Measurements from ENCODE around the gene TRIM72. TPM values are rescaled to one million over a fixed set of nuclear protein-coding genes. Genes with fewer than 3 reads are reported as not detected.
A peak's percentile ranks its signal among the peaks of the same experiment; 100 is the strongest.

Gene TRIM72
- total RNA-seq, 5 donors from 2014 or later (not counting 1 experiment from before 2014, with no cell fraction given), result 0.03 to 0.09 (median 0.09) TPM; not detected in 2

GRCh38 chr16:31179747-31180459 is 34.0 kb upstream of the TRIM72 start, which contains the start of gene FUS:
TSS of gene FUS (plus strand) at chr16:31180139. CDS start at chr16:31180215, 76 bp downstream.
- Histone ChIP-seq H3K4me3 (ENCODE audit: control insufficient read depth in 1 of 2, extremely low read depth in 1 of 2, low read length in 1 of 2) (peak within 1 kb of the TSS; percentile 90 to 92), H3K4me1 (ENCODE audit: control insufficient read depth in 1 of 2, extremely low read depth in 1 of 2, insufficient read depth in 2 of 2, low read length in 2 of 2) (peaks cover 48 to 70% of the 10 kb centered on the region in 2 experiments), H3K27me3 (replicated peaks in 1 of 2; ENCODE audit: control insufficient read depth in 2 of 2, extremely low read depth in 1 of 2, insufficient read depth in 2 of 2, low read length in 1 of 2) (no peaks in the 10 kb centered on the region), H3K27ac (ENCODE audit: low read length) (peak within 1 kb of the TSS; percentile 89), H3K9me3 (no peaks in the 10 kb centered on the region), H3K36me3 (ENCODE audit: control insufficient read depth in 2 of 2, extremely low read depth in 1 of 2, insufficient read depth in 1 of 2, low read length in 1 of 2) (peaks cover 6 to 30% of the 10 kb centered on the region in 2 donors)
- ChIA-PET POLR2A (interaction anchor here (0.5 to 2.1 kb wide), 8 partner anchors 10 to 62 kb away, joined by 3 to 16 read pairs (median 6); partner anchors contain the start of genes KAT8 (in 1 of the 2) and PYCARD (in 1 of the 2)), CTCF (interaction anchor here (1.0 to 1.2 kb wide), 3 partner anchors 20 to 38 kb away, joined by 3 to 4 read pairs (median 4); no protein-coding TSS in a partner anchor)
- peaks cover 33% of the 10 kb centered on the region for H3K36me3 Mint-ChIP-seq
- peaks cover 58 to 70% (median 65%) of the 10 kb centered on the region in 3 donors for H3K4me1 Mint-ChIP-seq
- ATAC-seq (replicated peaks in 1 of 4) (peak; percentile 64 to 79 (median 69)), DNase-seq (peak; percentile 78 to 98 (median 89))
- under 1% methylated on average over 60 of the region's 69 CpGs for WGBS (ENCODE audit: insufficient coverage)
- H3K27ac Mint-ChIP-seq, result peak within 1 kb of the TSS; percentile 99
- peaks cover 0 to 2% of the 10 kb centered on the region in 2 donors for H3K27me3 Mint-ChIP-seq
- H3K4me3 Mint-ChIP-seq, result peak within 1 kb of the TSS; percentile 97 to 98 (median 98)
- no peaks in the 10 kb centered on the region for H3K9me3 Mint-ChIP-seq

- Histone ChIP-seq H3K4me3 (ENCODE audit: control insufficient read depth in 1 of 2, extremely low read depth in 1 of 2, low read length in 1 of 2) (peak overlapping the region; percentile 90 to 92), H3K27me3 (replicated peaks in 1 of 2; ENCODE audit: control insufficient read depth in 2 of 2, extremely low read depth in 1 of 2, insufficient read depth in 2 of 2, low read length in 1 of 2) (no peaks in the 10 kb centered on the region), H3K4me1 (ENCODE audit: control insufficient read depth in 1 of 2, extremely low read depth in 1 of 2, insufficient read depth in 2 of 2, low read length in 2 of 2) (peaks cover 61 to 80% of the 10 kb centered on the region in 2 experiments), H3K27ac (ENCODE audit: low read length) (peak overlapping the region; percentile 89), H3K36me3 (ENCODE audit: control insufficient read depth in 2 of 2, extremely low read depth in 1 of 2, insufficient read depth in 1 of 2, low read length in 1 of 2) (peaks cover 6 to 43% of the 10 kb centered on the region in 2 donors), H3K9me3 (no peaks in the 10 kb centered on the region)
- Mint-ChIP-seq H3K27ac (peak overlapping the region; percentile 93 to 99), H3K4me1 (peaks cover 71 to 84% (median 77%) of the 10 kb centered on the region in 3 donors), H3K4me3 (peak overlapping the region; percentile 97 to 98 (median 98)), H3K36me3 (peaks cover 47% of the 10 kb centered on the region), H3K9me3 (no peaks in the 10 kb centered on the region), H3K27me3 (peaks cover 0 to 2% of the 10 kb centered on the region in 2 donors)
- ChIA-PET POLR2A (interaction anchor here in 1 of 2 donors (1.0 to 2.2 kb wide), 4 partner anchors 8 to 64 kb away, joined by 3 to 16 read pairs (median 9); partner anchors contain the start of gene KAT8), CTCF (no interaction called here)
- 2% methylated on average over 15 of the region's 31 CpGs for WGBS (ENCODE audit: insufficient coverage)
- peak in 1 of 35 experiments; percentile 53 for DNase-seq
- ATAC-seq (replicated peaks in 1 of 4), result no peak
These were observed 32.7 kb upstream of the TRIM72 start for GRCh38 chr16:31181102-31181830.

- Mint-ChIP-seq H3K4me1 (peaks cover 73 to 85% (median 78%) of the 10 kb centered on the region in 3 donors), H3K9me3 (no peaks in the 10 kb centered on the region), H3K27me3 (peaks cover 0 to 2% of the 10 kb centered on the region in 2 donors), H3K27ac (peak overlapping the region; percentile 75 to 83), H3K36me3 (peaks cover 58% of the 10 kb centered on the region), H3K4me3 (peak overlapping the region; percentile 97 to 98 (median 98))
- Histone ChIP-seq H3K36me3 (ENCODE audit: control insufficient read depth in 2 of 2, extremely low read depth in 1 of 2, insufficient read depth in 1 of 2, low read length in 1 of 2) (peaks cover 6 to 55% of the 10 kb centered on the region in 2 donors), H3K4me3 (ENCODE audit: control insufficient read depth in 1 of 2, extremely low read depth in 1 of 2, low read length in 1 of 2) (peak overlapping the region; percentile 90 to 92), H3K9me3 (no peaks in the 10 kb centered on the region), H3K27ac (ENCODE audit: low read length) (peak overlapping the region; percentile 13), H3K27me3 (replicated peaks in 1 of 2; ENCODE audit: control insufficient read depth in 2 of 2, extremely low read depth in 1 of 2, insufficient read depth in 2 of 2, low read length in 1 of 2) (no peaks in the 10 kb centered on the region), H3K4me1 (ENCODE audit: control insufficient read depth in 1 of 2, extremely low read depth in 1 of 2, insufficient read depth in 2 of 2, low read length in 2 of 2) (peaks cover 65 to 77% of the 10 kb centered on the region in 2 experiments)
- DNase-seq (no peak), ATAC-seq (replicated peaks in 1 of 4) (no peak)
- POLR2A ChIA-PET, result interaction anchor here (0.5 to 2.2 kb wide), 3 partner anchors 13 to 40 kb away, joined by 3 to 8 read pairs (median 8); no protein-coding TSS in a partner anchor
- WGBS (ENCODE audit: insufficient coverage), result 23% methylated on average over 4 of the region's 7 CpGs
- CTCF ChIA-PET, result interaction anchor here (0.7 to 1.0 kb wide), 3 partner anchors 11 to 541 kb away, joined by 4 to 5 read pairs (median 5); no protein-coding TSS in a partner anchor
These were observed 31.5 kb upstream of the TRIM72 start for GRCh38 chr16:31182391-31182790.

GRCh38 chr16:31183432-31184428 is 30.2 kb upstream of the TRIM72 start:
- Histone ChIP-seq H3K27me3 (replicated peaks in 1 of 2; ENCODE audit: control insufficient read depth in 2 of 2, extremely low read depth in 1 of 2, insufficient read depth in 2 of 2, low read length in 1 of 2) (no peaks in the 10 kb centered on the region), H3K36me3 (ENCODE audit: control insufficient read depth in 2 of 2, extremely low read depth in 1 of 2, insufficient read depth in 1 of 2, low read length in 1 of 2) (peaks cover 6 to 68% of the 10 kb centered on the region in 2 donors), H3K27ac (ENCODE audit: low read length) (peak overlapping the region; percentile 25), H3K4me3 (ENCODE audit: control insufficient read depth in 1 of 2, extremely low read depth in 1 of 2, low read length in 1 of 2) (no peak overlapping the region), H3K9me3 (no peaks in the 10 kb centered on the region), H3K4me1 (ENCODE audit: control insufficient read depth in 1 of 2, extremely low read depth in 1 of 2, insufficient read depth in 2 of 2, low read length in 2 of 2) (peaks cover 58 to 75% of the 10 kb centered on the region in 2 experiments)
- DNase-seq (no peak), ATAC-seq (replicated peaks in 1 of 4) (no peak)
- ChIA-PET CTCF (interaction anchor here (0.6 to 0.7 kb wide), 3 partner anchors 17 to 296 kb away, joined by 3 to 4 read pairs (median 4); no protein-coding TSS in a partner anchor), POLR2A (interaction anchor here (0.5 to 2.2 kb wide), 8 partner anchors 9 to 686 kb away, joined by 3 to 12 read pairs (median 4); partner anchors contain the start of genes KAT8 (in 1 of the 2) and PYCARD (in 1 of the 2))
- peaks cover 0 to 2% of the 10 kb centered on the region in 2 donors for H3K27me3 Mint-ChIP-seq
- no peaks in the 10 kb centered on the region for H3K9me3 Mint-ChIP-seq
- 75% methylated on average over 5 of the region's 10 CpGs for WGBS (ENCODE audit: insufficient coverage)
- peaks cover 74 to 88% (median 79%) of the 10 kb centered on the region in 3 donors for H3K4me1 Mint-ChIP-seq
- peak overlapping the region; percentile 60 to 98 (median 97) for H3K4me3 Mint-ChIP-seq
- peak overlapping the region; percentile 65 to 74 for H3K27ac Mint-ChIP-seq
- peaks cover 70% of the 10 kb centered on the region for H3K36me3 Mint-ChIP-seq

- no peak overlapping the region for H3K27ac ChIP-seq (ENCODE audit: low read length)
- POLR2A ChIA-PET, result interaction anchor here (0.7 to 1.2 kb wide), 6 partner anchors 12 to 67 kb away, joined by 3 to 12 read pairs (median 5); partner anchors contain the start of genes KAT8 (in 1 of the 2) and PYCARD (in 1 of the 2)
- H3K4me3 ChIP-seq (ENCODE audit: control insufficient read depth in 1 of 2, extremely low read depth in 1 of 2, low read length in 1 of 2), result no peak overlapping the region
- peaks cover 0 to 2% of the 10 kb centered on the region in 2 donors for H3K27me3 Mint-ChIP-seq
- peak overlapping the region in 2 of 3 donors; percentile 25 to 97 for H3K4me3 Mint-ChIP-seq
- peaks cover 56 to 78% of the 10 kb centered on the region in 2 experiments for H3K4me1 ChIP-seq (ENCODE audit: control insufficient read depth in 1 of 2, extremely low read depth in 1 of 2, insufficient read depth in 2 of 2, low read length in 2 of 2)
- no peak for ATAC-seq (replicated peaks in 1 of 4)
- no peaks in the 10 kb centered on the region for H3K27me3 ChIP-seq (replicated peaks in 1 of 2; ENCODE audit: control insufficient read depth in 2 of 2, extremely low read depth in 1 of 2, insufficient read depth in 2 of 2, low read length in 1 of 2)
- H3K27ac Mint-ChIP-seq, result peak overlapping the region; percentile 68 to 70
- CTCF ChIA-PET, result interaction anchor here in 1 of 2 donors (0.7 kb wide), 1 partner anchor 16 kb away, joined by 4 read pairs; no protein-coding TSS in a partner anchor
- no peak for DNase-seq
- H3K36me3 Mint-ChIP-seq, result peaks cover 81% of the 10 kb centered on the region
- peaks cover 9 to 80% of the 10 kb centered on the region in 2 donors for H3K36me3 ChIP-seq (ENCODE audit: control insufficient read depth in 2 of 2, extremely low read depth in 1 of 2, insufficient read depth in 1 of 2, low read length in 1 of 2)
- no peaks in the 10 kb centered on the region for H3K9me3 ChIP-seq
- H3K9me3 Mint-ChIP-seq, result no peaks in the 10 kb centered on the region
- 95% methylated on average over 13 of the region's 14 CpGs for WGBS (ENCODE audit: insufficient coverage)
- H3K4me1 Mint-ChIP-seq, result peaks cover 81 to 94% (median 86%) of the 10 kb centered on the region in 3 donors
These were observed 29.0 kb upstream of the TRIM72 start for GRCh38 chr16:31184888-31185287.
